HCEC 1CT (cell line): ENCODE measurements around the gene VEPH1.
"Not testable (repeated sequence)": the region's sequence is repeated elsewhere in the genome, so short reads cannot be mapped to it uniquely, and the experiment has no call there.

Source experiments
- DNase-seq: peaks from one replicate; pipeline ENCODE4 v3.0.0-alpha.2; 2017

VEPH1 gene

GRCh38 chr3:157335233-157336076 is 167.8 kb downstream of the VEPH1 start:
- peak; percentile 86 for DNase-seq

- DNase-seq: peak; percentile 90
Measured at GRCh38 chr3:157333551-157333991, 169.6 kb downstream of the VEPH1 start.

- no peak for DNase-seq
Measured at GRCh38 chr3:157330206-157330605, 173.0 kb downstream of the VEPH1 start.

- DNase-seq: peak; percentile 39
Measured at GRCh38 chr3:157329551-157329950, 173.7 kb downstream of the VEPH1 start.

- DNase-seq: no peak
Measured at GRCh38 chr3:157327837-157328236, 175.4 kb downstream of the VEPH1 start.

- no peak for DNase-seq
Measured at GRCh38 chr3:157327018-157327417, 176.2 kb downstream of the VEPH1 start.

GRCh38 chr3:157324869-157325268 is 178.3 kb downstream of the VEPH1 start:
- not testable (repeated sequence) for DNase-seq

- no peak for DNase-seq
Measured at GRCh38 chr3:157323360-157323759, 179.9 kb downstream of the VEPH1 start.

- DNase-seq: no peak
Measured at GRCh38 chr3:157319672-157320071, 183.5 kb downstream of the VEPH1 start.

GRCh38 chr3:157318639-157319288 is 184.5 kb downstream of the VEPH1 start:
- no peak for DNase-seq

- no peak for DNase-seq
Measured at GRCh38 chr3:157317895-157318294, 185.3 kb downstream of the VEPH1 start.

- DNase-seq: no peak
Measured at GRCh38 chr3:157313186-157313585, 190.0 kb downstream of the VEPH1 start.

- no peak for DNase-seq
Measured at GRCh38 chr3:157312376-157312745, 190.9 kb downstream of the VEPH1 start.

- DNase-seq: peak; percentile 94
Measured at GRCh38 chr3:157311633-157312375, 191.4 kb downstream of the VEPH1 start.

GRCh38 chr3:157310329-157311052 is 192.7 kb downstream of the VEPH1 start:
- DNase-seq: peak; percentile 28

- DNase-seq: no peak
Measured at GRCh38 chr3:157306502-157306901, 196.7 kb downstream of the VEPH1 start.

- DNase-seq: no peak
Measured at GRCh38 chr3:157305392-157305791, 197.8 kb downstream of the VEPH1 start.

- no peak for DNase-seq
Measured at GRCh38 chr3:157301755-157302154, 201.5 kb downstream of the VEPH1 start.

- DNase-seq: no peak
Measured at GRCh38 chr3:157300981-157301663, 202.1 kb downstream of the VEPH1 start.

- no peak for DNase-seq
Measured at GRCh38 chr3:157300094-157300493, 203.1 kb downstream of the VEPH1 start.

GRCh38 chr3:157297328-157297915 is 205.8 kb downstream of the VEPH1 start:
- DNase-seq: no peak

- no peak for DNase-seq
Measured at GRCh38 chr3:157294953-157295352, 208.3 kb downstream of the VEPH1 start.
